Neural crest cell (in vitro differentiated cells): Measurements from ENCODE around the gene CBLIF. TPM values are rescaled to one million over a fixed set of nuclear protein-coding genes. Genes with fewer than 3 reads are reported as not detected.
"Not testable (repeated sequence)": the region's sequence is repeated elsewhere in the genome, so short reads cannot be mapped to it uniquely, and the experiment has no call there.

Experiments
- DNase-seq: peaks from one replicate; pipeline ENCODE4 v3.0.0; 2021; ENCODE audit warnings: low read depth, mixed read lengths, low spot score
- H3K27ac Mint-ChIP-seq: one replicate; pipeline ENCODE4 v1.8.0; 2021; ENCODE audit warnings: mild to moderate bottlenecking, mixed read lengths; ENCODE audit not compliant: unreplicated experiment
- H3K27me3 Mint-ChIP-seq: 2 replicates; pipeline ENCODE4 v1.8.0; 2021; ENCODE audit warnings: low read depth, mild to moderate bottlenecking, mixed read lengths
- H3K36me3 Mint-ChIP-seq: 2 replicates; pipeline ENCODE4 v1.8.0; 2021; ENCODE audit warnings: low read depth, mild to moderate bottlenecking, mixed read lengths
- H3K4me1 Mint-ChIP-seq: 2 replicates; pipeline ENCODE4 v1.8.0; 2021; ENCODE audit warnings: mixed read lengths
- H3K4me3 Mint-ChIP-seq: one replicate; pipeline ENCODE4 v1.8.0; 2021; ENCODE audit warnings: mild to moderate bottlenecking, mixed read lengths
- H3K9me3 Mint-ChIP-seq: 2 replicates; pipeline ENCODE4 v1.8.0; 2021; ENCODE audit warnings: mixed read lengths
- total RNA-seq: library from RNA; stranded (reverse); gene quantifications from 2 replicates; pipeline ENCODE4 v1.2.1, GENCODE V29; 2021
- TF ChIP-seq, protein P1 (sequence below): fragments of 200-600 bp; sonication (generic); conservative IDR thresholded peaks from 2 replicates; pipeline ENCODE4 v1.5.0; 2021; ENCODE audit warnings: antibody characterized with exemption, mild to moderate bottlenecking

CBLIF gene
- total RNA-seq, 1 donor from 2014 or later: not detected

DNA sequence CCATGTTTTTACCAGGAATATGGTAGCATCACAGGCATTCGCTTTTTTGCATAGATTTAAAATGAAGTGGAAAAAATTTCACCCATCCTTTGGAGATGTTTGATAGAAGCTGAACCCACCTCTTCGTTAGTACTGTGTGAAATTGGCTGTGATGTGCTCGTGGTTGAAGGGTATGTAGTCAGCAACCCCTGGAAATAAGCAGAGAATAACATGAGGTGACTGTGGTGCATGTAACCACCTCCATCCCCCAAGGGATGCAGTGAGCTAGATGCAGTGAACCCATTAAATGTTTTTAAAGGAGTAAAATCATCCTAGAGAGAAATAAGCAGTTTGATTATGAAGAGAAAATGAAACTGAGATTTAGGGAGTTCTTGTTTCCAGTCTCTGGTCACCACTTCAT, 15.9 kb downstream of the CBLIF start:
- no peak overlapping the region for H3K27ac Mint-ChIP-seq
- H3K9me3 Mint-ChIP-seq: no peaks in the 10 kb centered on the region
- no peak overlapping the region for H3K4me3 Mint-ChIP-seq
- TF ChIP-seq, protein P1, sequence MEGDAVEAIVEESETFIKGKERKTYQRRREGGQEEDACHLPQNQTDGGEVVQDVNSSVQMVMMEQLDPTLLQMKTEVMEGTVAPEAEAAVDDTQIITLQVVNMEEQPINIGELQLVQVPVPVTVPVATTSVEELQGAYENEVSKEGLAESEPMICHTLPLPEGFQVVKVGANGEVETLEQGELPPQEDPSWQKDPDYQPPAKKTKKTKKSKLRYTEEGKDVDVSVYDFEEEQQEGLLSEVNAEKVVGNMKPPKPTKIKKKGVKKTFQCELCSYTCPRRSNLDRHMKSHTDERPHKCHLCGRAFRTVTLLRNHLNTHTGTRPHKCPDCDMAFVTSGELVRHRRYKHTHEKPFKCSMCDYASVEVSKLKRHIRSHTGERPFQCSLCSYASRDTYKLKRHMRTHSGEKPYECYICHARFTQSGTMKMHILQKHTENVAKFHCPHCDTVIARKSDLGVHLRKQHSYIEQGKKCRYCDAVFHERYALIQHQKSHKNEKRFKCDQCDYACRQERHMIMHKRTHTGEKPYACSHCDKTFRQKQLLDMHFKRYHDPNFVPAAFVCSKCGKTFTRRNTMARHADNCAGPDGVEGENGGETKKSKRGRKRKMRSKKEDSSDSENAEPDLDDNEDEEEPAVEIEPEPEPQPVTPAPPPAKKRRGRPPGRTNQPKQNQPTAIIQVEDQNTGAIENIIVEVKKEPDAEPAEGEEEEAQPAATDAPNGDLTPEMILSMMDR: no peak
- DNase-seq: no peak
- no peaks in the 10 kb centered on the region for H3K4me1 Mint-ChIP-seq
- H3K36me3 Mint-ChIP-seq: no peaks in the 10 kb centered on the region
- H3K27me3 Mint-ChIP-seq: peaks cover 2% of the 10 kb centered on the region

DNA sequence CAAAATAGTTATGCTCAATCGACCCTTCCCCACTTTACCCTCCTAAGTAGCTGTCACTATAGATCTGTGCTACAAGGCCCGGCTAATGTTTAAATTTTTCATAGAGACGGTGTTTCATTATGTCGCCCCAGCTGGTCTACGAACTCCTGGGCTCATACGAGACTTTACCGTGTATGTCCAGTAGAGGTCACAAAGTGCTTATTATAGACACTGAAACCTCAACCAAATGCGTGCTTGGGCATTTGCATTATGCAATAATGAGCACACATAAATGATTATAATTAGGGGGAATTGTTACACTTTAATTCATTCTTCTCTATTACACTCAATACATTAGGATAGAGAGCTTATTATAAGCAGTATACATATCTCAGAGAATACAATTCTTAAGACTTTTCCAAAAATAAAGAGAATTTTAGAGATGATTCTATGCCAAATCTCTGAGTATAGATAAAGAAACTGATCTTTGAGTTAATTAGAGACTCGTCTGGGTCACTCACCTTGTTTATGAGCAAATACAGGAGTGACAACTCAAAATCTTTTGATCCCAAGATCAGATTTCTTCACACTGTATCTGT, 22.2 kb downstream of the CBLIF start:
- H3K36me3 Mint-ChIP-seq: no peaks in the 10 kb centered on the region
- H3K4me3 Mint-ChIP-seq: no peak overlapping the region
- TF ChIP-seq, protein P1: peak; percentile 73
- peak; percentile 11 for DNase-seq
- no peaks in the 10 kb centered on the region for H3K9me3 Mint-ChIP-seq
- H3K4me1 Mint-ChIP-seq: no peaks in the 10 kb centered on the region
- peaks cover 10% of the 10 kb centered on the region for H3K27me3 Mint-ChIP-seq
- H3K27ac Mint-ChIP-seq: no peak overlapping the region

DNA sequence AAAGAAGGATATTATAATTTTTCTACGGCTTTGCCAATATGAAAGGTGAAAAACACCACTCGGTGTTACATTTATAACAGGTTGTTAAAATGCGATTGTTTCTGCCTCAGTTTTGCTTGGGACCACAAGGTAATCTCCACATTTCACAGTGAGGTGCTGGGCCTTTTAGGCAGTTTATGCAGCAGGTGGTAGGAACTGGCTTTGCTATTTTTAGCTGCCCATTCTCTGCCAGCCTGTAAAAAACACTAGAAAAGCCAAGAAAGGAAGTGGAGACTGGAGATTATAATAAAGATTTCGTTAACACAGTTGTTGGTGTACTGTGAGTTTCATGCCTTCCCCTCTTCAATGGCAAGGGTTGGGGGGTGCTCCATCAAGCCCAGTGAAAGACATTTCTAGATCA, 26.7 kb downstream of the CBLIF start:
- DNase-seq: no peak
- H3K9me3 Mint-ChIP-seq: no peaks in the 10 kb centered on the region
- no peaks in the 10 kb centered on the region for H3K4me1 Mint-ChIP-seq
- H3K4me3 Mint-ChIP-seq: no peak overlapping the region
- TF ChIP-seq, protein P1: no peak
- no peaks in the 10 kb centered on the region for H3K36me3 Mint-ChIP-seq
- no peak overlapping the region for H3K27ac Mint-ChIP-seq
- H3K27me3 Mint-ChIP-seq: peaks cover 33% of the 10 kb centered on the region

DNA sequence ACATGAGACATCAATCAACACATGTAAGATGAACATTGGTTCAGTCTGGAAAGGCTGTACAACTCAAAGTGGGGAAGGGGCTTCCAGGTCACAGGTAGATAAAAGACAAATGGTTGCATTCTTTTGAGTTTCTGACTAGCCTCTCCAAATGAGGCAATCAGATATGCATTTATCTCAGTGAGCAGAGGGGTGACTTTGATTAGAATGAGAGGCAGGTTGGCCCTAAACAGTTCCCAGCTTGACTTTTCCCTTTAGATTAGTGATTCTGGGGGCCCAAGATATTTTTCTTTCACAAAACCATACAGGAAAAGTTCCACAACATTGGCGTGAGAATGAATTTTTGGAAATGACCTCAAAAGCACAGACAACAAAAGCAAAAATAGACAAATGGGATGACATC, 28.9 kb downstream of the CBLIF start:
- H3K4me1 Mint-ChIP-seq, H3K27ac Mint-ChIP-seq, H3K9me3 Mint-ChIP-seq, DNase-seq, H3K4me3 Mint-ChIP-seq, H3K36me3 Mint-ChIP-seq: not testable (repeated sequence)
- peaks cover 44% of the 10 kb centered on the region for H3K27me3 Mint-ChIP-seq

DNA sequence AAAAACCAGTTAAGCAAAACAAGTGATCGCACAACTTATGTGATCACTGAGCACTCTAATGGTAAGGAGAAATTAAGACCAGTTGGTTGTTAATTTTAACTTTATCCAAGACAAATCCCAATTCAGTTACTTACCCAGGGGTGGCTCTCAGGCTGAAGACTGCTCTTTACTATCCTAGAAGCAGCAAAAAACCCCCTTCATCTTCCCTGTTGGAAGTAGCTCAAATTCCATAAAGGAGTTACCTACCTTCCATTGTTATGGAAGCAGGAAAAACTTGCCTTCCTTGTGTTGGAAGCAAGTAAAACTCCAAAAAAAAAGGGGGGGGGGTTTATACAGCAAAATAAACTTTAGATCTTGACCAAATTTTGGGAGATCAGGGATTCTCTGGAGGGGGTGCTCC, 29.5 kb downstream of the CBLIF start:
- peaks cover 5% of the 10 kb centered on the region for H3K36me3 Mint-ChIP-seq
- TF ChIP-seq, protein P1: no peak

DNA sequence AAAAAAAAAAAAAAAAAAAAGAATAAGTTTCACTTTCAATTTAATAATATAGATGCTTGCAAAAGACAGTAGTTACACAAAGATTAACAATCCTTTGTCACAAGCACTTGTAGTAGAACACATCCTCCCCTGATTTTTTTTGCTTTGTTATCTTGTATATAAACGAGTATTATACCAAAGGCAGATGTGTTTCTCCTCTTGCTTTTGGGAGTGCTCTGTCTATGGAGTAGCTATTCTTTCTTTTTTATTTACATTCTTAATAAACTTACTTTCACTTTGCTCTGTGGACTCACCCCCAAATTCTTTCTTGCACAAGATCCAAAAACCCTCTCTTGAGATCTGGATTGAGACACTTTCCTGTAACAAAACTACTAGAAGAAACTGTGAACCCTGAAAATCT, 31.3 kb downstream of the CBLIF start:
- Mint-ChIP-seq H3K4me3 (no peak overlapping the region), H3K4me1 (peaks cover 16% of the 10 kb centered on the region), H3K9me3 (peaks cover 5% of the 10 kb centered on the region), H3K27ac (no peak overlapping the region), H3K27me3 (peaks cover 47% of the 10 kb centered on the region), H3K36me3 (peaks cover 5% of the 10 kb centered on the region)
- TF ChIP-seq, protein P1: no peak
- no peak for DNase-seq

More for the DNA sequence above, 29.5 kb downstream of the CBLIF start:
- Mint-ChIP-seq H3K4me3 (no peak overlapping the region), H3K4me1 (peaks cover 6% of the 10 kb centered on the region), H3K27me3 (peaks cover 49% of the 10 kb centered on the region), H3K27ac (no peak overlapping the region), H3K9me3 (peaks cover 5% of the 10 kb centered on the region)
- DNase-seq: no peak
